Embryonic facial prominence (tissue), 1 donor: Measurements from ENCODE around the gene THBS3.
"Not testable (repeated sequence)": the region's sequence is repeated elsewhere in the genome, so short reads cannot be mapped to it uniquely, and the experiment has no call there.

Experiments
- DNase-seq: peaks from one replicate; pipeline ENCODE4 v3.0.0-alpha.2; 2016; ENCODE audit errors: extremely low spot score

Gene THBS3

GRCh38 chr1:155174324-155175280 lies 33.1 kb downstream of the THBS3 start:
- DNase-seq: no peak

GRCh38 chr1:155173478-155174323 lies 34.0 kb downstream of the THBS3 start, which contains the start of gene TRIM46:
Gene TRIM46 (plus strand): TSS chr1:155173849. CDS start chr1:155173967, 118 bp downstream.
- DNase-seq: no peak

GRCh38 chr1:155172732-155173477 lies 34.8 kb downstream of the THBS3 start, which contains the start of gene KRTCAP2:
Gene KRTCAP2 (minus strand): TSS chr1:155173304. CDS start chr1:155173224, 80 bp downstream.
- peak; percentile 95 for DNase-seq

GRCh38 chr1:155171836-155172731 lies 35.6 kb downstream of the THBS3 start:
- DNase-seq: no peak

GRCh38 chr1:155170806-155171205 lies 36.9 kb downstream of the THBS3 start:
- DNase-seq: no peak

- no peak for DNase-seq
Measured at GRCh38 chr1:155170101-155170785, 37.5 kb downstream of the THBS3 start.

GRCh38 chr1:155169541-155169940 lies 38.2 kb downstream of the THBS3 start:
- no peak for DNase-seq

- no peak for DNase-seq
Measured at GRCh38 chr1:155168456-155169210, 39.1 kb downstream of the THBS3 start.

GRCh38 chr1:155168105-155168445 lies 39.6 kb downstream of the THBS3 start:
- not testable (repeated sequence) for DNase-seq

- DNase-seq: no peak
Measured at GRCh38 chr1:155167166-155168104, 40.3 kb downstream of the THBS3 start.

GRCh38 chr1:155166471-155167165 lies 41.1 kb downstream of the THBS3 start:
- no peak for DNase-seq

- no peak for DNase-seq
Measured at GRCh38 chr1:155166051-155166470, 41.6 kb downstream of the THBS3 start.

GRCh38 chr1:155164625-155165024 lies 43.1 kb downstream of the THBS3 start:
- not testable (repeated sequence) for DNase-seq

- DNase-seq: not testable (repeated sequence)
Measured at GRCh38 chr1:155163785-155164184, 43.9 kb downstream of the THBS3 start.

GRCh38 chr1:155162631-155163030 lies 45.1 kb downstream of the THBS3 start:
- DNase-seq: not testable (repeated sequence)

- DNase-seq: no peak
Measured at GRCh38 chr1:155160128-155160527, 47.6 kb downstream of the THBS3 start.

- DNase-seq: no peak
Measured at GRCh38 chr1:155158991-155159390, 48.7 kb downstream of the THBS3 start.
